Activated CD8-positive, alpha-beta memory T cell treated with anti-CD3 and anti-CD28 coated beads, Interleukin-2, amount 10 ng/mL, durations not matched to agents 7 days and 5 days (primary cell): ENCODE data around the gene ZNF556. TPM values are rescaled to one million over a fixed set of nuclear protein-coding genes. Genes with fewer than 3 reads are reported as not detected.
A peak's percentile ranks its signal among the peaks of the same experiment; 100 is the strongest.
"Not testable (repeated sequence)": the region's sequence is repeated elsewhere in the genome, so short reads cannot be mapped to it uniquely, and the experiment has no call there.

Experiments used
- ATAC-seq: fragments of 150-1000 bp; cut with Tn5 transposase; one replicate; pipeline ENCODE4 v1.10.0; 2021; ENCODE audit warnings: moderate library complexity
- CTCF ChIA-PET: fragments of 350-600 bp; sonication (Branson Sonifier 250); formaldehyde crosslinking; loops from one replicate; lab custom pipeline; 2021; ENCODE audit warnings: antibody characterized with exemption; lab: Charles Lee
- DNase-seq: peaks from one replicate; pipeline ENCODE4 v3.0.0-alpha.2; 2020
- H3K27ac Mint-ChIP-seq: one replicate; pipeline ENCODE4 v1.8.0; 2021; ENCODE audit warnings: mild to moderate bottlenecking, mixed read lengths
- H3K27me3 Mint-ChIP-seq: one replicate; pipeline ENCODE4 v1.8.0; 2021; ENCODE audit warnings: mixed read lengths
- H3K36me3 Mint-ChIP-seq: one replicate; pipeline ENCODE4 v1.8.0; 2021; ENCODE audit warnings: mild to moderate bottlenecking, mixed read lengths
- H3K4me1 Mint-ChIP-seq: one replicate; pipeline ENCODE4 v1.8.0; 2021; ENCODE audit warnings: mixed read lengths
- H3K4me3 Mint-ChIP-seq: one replicate; pipeline ENCODE4 v1.8.0; 2021; ENCODE audit warnings: mild to moderate bottlenecking, moderate library complexity, mixed read lengths
- H3K9me3 Mint-ChIP-seq: one replicate; pipeline ENCODE4 v1.8.0; 2022; ENCODE audit warnings: low read depth, mixed read lengths
- total RNA-seq, 2 experiments: library from RNA; stranded (reverse); gene quantifications; one replicate each; pipeline ENCODE4 v1.2.3, GENCODE V29; 2021

The ZNF556 gene
- total RNA-seq, 2 experiments from 2014 or later, result not detected

- ATAC-seq (no peak), DNase-seq (no peak)
- peaks cover 19% of the 10 kb centered on the region for H3K4me1 Mint-ChIP-seq
- H3K4me3 Mint-ChIP-seq, result no peak overlapping the region
- H3K27me3 Mint-ChIP-seq, result no peaks in the 10 kb centered on the region
- no peak overlapping the region for H3K27ac Mint-ChIP-seq
- peaks cover under 1% of the 10 kb centered on the region for H3K9me3 Mint-ChIP-seq
- H3K36me3 Mint-ChIP-seq, result peaks cover 12% of the 10 kb centered on the region
- CTCF ChIA-PET, result interaction anchor here (1.1 kb wide), 1 partner anchor 47 kb away, joined by 4 read pairs; no protein-coding TSS in a partner anchor
Observed at GRCh38 chr19:2902590-2903218, 35.6 kb downstream of the ZNF556 start.

GRCh38 chr19:2903326-2903725 is 36.2 kb downstream of the ZNF556 start:
- peaks cover 19% of the 10 kb centered on the region for H3K4me1 Mint-ChIP-seq
- H3K4me3 Mint-ChIP-seq, DNase-seq, H3K27ac Mint-ChIP-seq, H3K27me3 Mint-ChIP-seq, H3K9me3 Mint-ChIP-seq, ATAC-seq: not testable (repeated sequence)
- CTCF ChIA-PET, result interaction anchor here (0.7 kb wide), 1 partner anchor 101 kb away, joined by 3 read pairs; no protein-coding TSS in a partner anchor
- H3K36me3 Mint-ChIP-seq, result peaks cover 13% of the 10 kb centered on the region

- Mint-ChIP-seq H3K9me3 (peaks cover 6% of the 10 kb centered on the region), H3K27me3 (no peaks in the 10 kb centered on the region), H3K27ac (no peak overlapping the region), H3K4me3 (no peak overlapping the region), H3K4me1 (peaks cover 22% of the 10 kb centered on the region), H3K36me3 (peaks cover 21% of the 10 kb centered on the region)
- DNase-seq, result no peak
- no peak for ATAC-seq
- CTCF ChIA-PET, result interaction anchor here (1.0 kb wide), 1 partner anchor 45 kb away, joined by 3 read pairs; no protein-coding TSS in a partner anchor
Observed at GRCh38 chr19:2905918-2906519, 38.9 kb downstream of the ZNF556 start.

GRCh38 chr19:2906631-2907195 is 39.6 kb downstream of the ZNF556 start:
- H3K27me3 Mint-ChIP-seq, result no peaks in the 10 kb centered on the region
- CTCF ChIA-PET, result interaction anchor here (1.0 kb wide), 1 partner anchor 44 kb away, joined by 3 read pairs; no protein-coding TSS in a partner anchor
- H3K27ac Mint-ChIP-seq, result no peak overlapping the region
- H3K36me3 Mint-ChIP-seq, result peaks cover 24% of the 10 kb centered on the region
- DNase-seq, result no peak
- no peak for ATAC-seq
- peaks cover 23% of the 10 kb centered on the region for H3K4me1 Mint-ChIP-seq
- no peak overlapping the region for H3K4me3 Mint-ChIP-seq
- peaks cover 9% of the 10 kb centered on the region for H3K9me3 Mint-ChIP-seq

- ATAC-seq, result peak; percentile 47
- Mint-ChIP-seq H3K36me3 (peaks cover 67% of the 10 kb centered on the region), H3K4me1 (peaks cover 23% of the 10 kb centered on the region), H3K4me3 (no peak overlapping the region), H3K27ac (peak overlapping the region; percentile 75), H3K27me3 (no peaks in the 10 kb centered on the region), H3K9me3 (peaks cover 35% of the 10 kb centered on the region)
- no peak for DNase-seq
- CTCF ChIA-PET, result interaction anchor here (0.6 kb wide), 1 partner anchor 21 kb away, joined by 3 read pairs; no protein-coding TSS in a partner anchor
Observed at GRCh38 chr19:2912306-2912705, 45.2 kb downstream of the ZNF556 start.

- Mint-ChIP-seq H3K9me3 (peaks cover 35% of the 10 kb centered on the region), H3K4me3 (no peak overlapping the region), H3K27me3 (no peaks in the 10 kb centered on the region), H3K4me1 (peaks cover 3% of the 10 kb centered on the region), H3K27ac (no peak overlapping the region), H3K36me3 (peaks cover 71% of the 10 kb centered on the region)
- DNase-seq (no peak), ATAC-seq (no peak)
- CTCF ChIA-PET, result interaction anchor here (1.2 kb wide), 1 partner anchor 33 kb away, joined by 3 read pairs; no protein-coding TSS in a partner anchor
Observed at GRCh38 chr19:2917275-2918184, 50.4 kb downstream of the ZNF556 start.

- H3K9me3 Mint-ChIP-seq, result peaks cover 6% of the 10 kb centered on the region
- no peak for DNase-seq
- no peak overlapping the region for H3K4me3 Mint-ChIP-seq
- no peak for ATAC-seq
- no peaks in the 10 kb centered on the region for H3K4me1 Mint-ChIP-seq
- no peaks in the 10 kb centered on the region for H3K27me3 Mint-ChIP-seq
- no peak overlapping the region for H3K27ac Mint-ChIP-seq
- H3K36me3 Mint-ChIP-seq, result peaks cover 36% of the 10 kb centered on the region
- CTCF ChIA-PET, result interaction anchor here (1.3 kb wide), 1 partner anchor 36 kb away, joined by 3 read pairs; no protein-coding TSS in a partner anchor
Observed at GRCh38 chr19:2922987-2923386, 55.9 kb downstream of the ZNF556 start.

- CTCF ChIA-PET, result interaction anchor here (0.6 to 1.3 kb wide), 2 partner anchors 36 to 427 kb away, joined by 3 to 5 read pairs; no protein-coding TSS in a partner anchor
- no peak overlapping the region for H3K4me3 Mint-ChIP-seq
- H3K36me3 Mint-ChIP-seq, result peaks cover 32% of the 10 kb centered on the region
- no peak for DNase-seq
- H3K4me1 Mint-ChIP-seq, result no peaks in the 10 kb centered on the region
- no peaks in the 10 kb centered on the region for H3K27me3 Mint-ChIP-seq
- no peak for ATAC-seq
- peaks cover 5% of the 10 kb centered on the region for H3K9me3 Mint-ChIP-seq
- H3K27ac Mint-ChIP-seq, result no peak overlapping the region
Observed at GRCh38 chr19:2923510-2923909, 56.4 kb downstream of the ZNF556 start.

- Mint-ChIP-seq H3K9me3 (peaks cover 8% of the 10 kb centered on the region), H3K27me3 (no peaks in the 10 kb centered on the region), H3K4me3 (no peak overlapping the region), H3K4me1 (no peaks in the 10 kb centered on the region), H3K27ac (no peak overlapping the region), H3K36me3 (peaks cover 23% of the 10 kb centered on the region)
- CTCF ChIA-PET, result interaction anchor here (0.6 kb wide), 1 partner anchor 46 kb away, joined by 3 read pairs; no protein-coding TSS in a partner anchor
- DNase-seq (no peak), ATAC-seq (no peak)
Observed at GRCh38 chr19:2926341-2927031, 59.4 kb downstream of the ZNF556 start.

GRCh38 chr19:2927032-2927430 is 59.9 kb downstream of the ZNF556 start:
- no peak for DNase-seq
- Mint-ChIP-seq H3K27ac (no peak overlapping the region), H3K4me1 (no peaks in the 10 kb centered on the region), H3K4me3 (no peak overlapping the region), H3K36me3 (peaks cover 26% of the 10 kb centered on the region), H3K9me3 (peaks cover 9% of the 10 kb centered on the region), H3K27me3 (no peaks in the 10 kb centered on the region)
- CTCF ChIA-PET, result interaction anchor here (0.6 kb wide), 1 partner anchor 47 kb away, joined by 3 read pairs; no protein-coding TSS in a partner anchor
- ATAC-seq, result no peak
